ENCODE results near the gene DOCK7. TPM values are rescaled to one million over a fixed set of nuclear protein-coding genes. Genes with fewer than 3 reads are reported as not detected.
"Not testable (repeated sequence)": the region's sequence is repeated elsewhere in the genome, so short reads cannot be mapped to it uniquely, and the experiment has no call there.

DOCK7 gene
- total RNA-seq, 2 donors from 2014 or later = 9.8 to 11.9 TPM

- no peak for DNase-seq (ENCODE audit: low spot score)
- no peak for TF ChIP-seq CTCF (IDR thresholded peaks at IDR 0.05)
These were observed 75.4 kb downstream of the DOCK7 start for GRCh38 chr1:62612770-62613169.

GRCh38 chr1:62610588-62610987 lies 77.6 kb downstream of the DOCK7 start:
- not testable (repeated sequence) for H3K36me3 ChIP-seq; DNase-seq (ENCODE audit: low spot score); H3K27ac ChIP-seq; H3K9me3 ChIP-seq; H3K27me3 ChIP-seq; H3K4me1 ChIP-seq; H3K4me3 ChIP-seq

More at GRCh38 chr1:62612770-62613169, 75.4 kb downstream of the DOCK7 start:
- Histone ChIP-seq H3K36me3 (no peaks in the 10 kb centered on the region), H3K27me3 (no peaks in the 10 kb centered on the region), H3K4me3 (no peak overlapping the region), H3K9me3 (no peaks in the 10 kb centered on the region), H3K27ac (no peak overlapping the region), H3K4me1 (no peaks in the 10 kb centered on the region)

- no peak for DNase-seq (ENCODE audit: low spot score)
- H3K9me3 ChIP-seq = no peaks in the 10 kb centered on the region
- no peaks in the 10 kb centered on the region for H3K4me1 ChIP-seq
- no peaks in the 10 kb centered on the region for H3K27me3 ChIP-seq
- H3K4me3 ChIP-seq = no peak overlapping the region
- no peak for TF ChIP-seq CTCF (IDR thresholded peaks at IDR 0.05)
- H3K36me3 ChIP-seq = no peaks in the 10 kb centered on the region
- H3K27ac ChIP-seq = no peak overlapping the region
These were observed 79.3 kb downstream of the DOCK7 start for GRCh38 chr1:62608905-62609304.

- Histone ChIP-seq H3K9me3 (no peaks in the 10 kb centered on the region), H3K27ac (no peak overlapping the region), H3K4me3 (no peak overlapping the region), H3K27me3 (no peaks in the 10 kb centered on the region), H3K4me1 (no peaks in the 10 kb centered on the region), H3K36me3 (no peaks in the 10 kb centered on the region)
- TF ChIP-seq CTCF (IDR thresholded peaks at IDR 0.05) = no peak
- DNase-seq (ENCODE audit: low spot score) = no peak
These were observed 86.7 kb downstream of the DOCK7 start for GRCh38 chr1:62601457-62601856.

- no peak for TF ChIP-seq CTCF (IDR thresholded peaks at IDR 0.05)
- Histone ChIP-seq H3K4me3 (no peak overlapping the region), H3K4me1 (no peaks in the 10 kb centered on the region), H3K36me3 (no peaks in the 10 kb centered on the region), H3K27me3 (no peaks in the 10 kb centered on the region), H3K9me3 (no peaks in the 10 kb centered on the region), H3K27ac (no peak overlapping the region)
- DNase-seq (ENCODE audit: low spot score) = no peak
These were observed 89.1 kb downstream of the DOCK7 start for GRCh38 chr1:62599044-62599443.

- H3K4me1 ChIP-seq = no peaks in the 10 kb centered on the region
- no peak within 1 kb of the TSS for H3K4me3 ChIP-seq
- no peaks in the 10 kb centered on the region for H3K36me3 ChIP-seq
- no peak for DNase-seq (ENCODE audit: low spot score)
- no peaks in the 10 kb centered on the region for H3K27me3 ChIP-seq
- H3K9me3 ChIP-seq = no peaks in the 10 kb centered on the region
- no peak within 1 kb of the TSS for H3K27ac ChIP-seq
- TF ChIP-seq CTCF (IDR thresholded peaks at IDR 0.05) = no peak
These were observed 90.9 kb downstream of the DOCK7 start, which contains the start of gene ANGPTL3 for GRCh38 chr1:62597281-62597680. ANGPTL3 (plus strand) TSS chr1:62597520; CDS start chr1:62597567, 47 bp downstream.

Measured in right atrium auricular region (tissue), 2 donors.